Hair follicular keratinocyte (primary cell): Measurements from ENCODE around the gene SF3A1. TPM values are rescaled to one million over a fixed set of nuclear protein-coding genes. Genes with fewer than 3 reads are reported as not detected.

ENCODE experiments used
- total RNA-seq: library from RNA; depleted of rRNA; stranded (reverse); fragments of >200 nt; gene quantifications from 2 replicates; pipeline ENCODE4 v1.2.3, GENCODE V29; 2015

Gene SF3A1, protein sequence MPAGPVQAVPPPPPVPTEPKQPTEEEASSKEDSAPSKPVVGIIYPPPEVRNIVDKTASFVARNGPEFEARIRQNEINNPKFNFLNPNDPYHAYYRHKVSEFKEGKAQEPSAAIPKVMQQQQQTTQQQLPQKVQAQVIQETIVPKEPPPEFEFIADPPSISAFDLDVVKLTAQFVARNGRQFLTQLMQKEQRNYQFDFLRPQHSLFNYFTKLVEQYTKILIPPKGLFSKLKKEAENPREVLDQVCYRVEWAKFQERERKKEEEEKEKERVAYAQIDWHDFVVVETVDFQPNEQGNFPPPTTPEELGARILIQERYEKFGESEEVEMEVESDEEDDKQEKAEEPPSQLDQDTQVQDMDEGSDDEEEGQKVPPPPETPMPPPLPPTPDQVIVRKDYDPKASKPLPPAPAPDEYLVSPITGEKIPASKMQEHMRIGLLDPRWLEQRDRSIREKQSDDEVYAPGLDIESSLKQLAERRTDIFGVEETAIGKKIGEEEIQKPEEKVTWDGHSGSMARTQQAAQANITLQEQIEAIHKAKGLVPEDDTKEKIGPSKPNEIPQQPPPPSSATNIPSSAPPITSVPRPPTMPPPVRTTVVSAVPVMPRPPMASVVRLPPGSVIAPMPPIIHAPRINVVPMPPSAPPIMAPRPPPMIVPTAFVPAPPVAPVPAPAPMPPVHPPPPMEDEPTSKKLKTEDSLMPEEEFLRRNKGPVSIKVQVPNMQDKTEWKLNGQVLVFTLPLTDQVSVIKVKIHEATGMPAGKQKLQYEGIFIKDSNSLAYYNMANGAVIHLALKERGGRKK
- 17.6 and 28.1 TPM in 2 replicates for total RNA-seq

DNA sequence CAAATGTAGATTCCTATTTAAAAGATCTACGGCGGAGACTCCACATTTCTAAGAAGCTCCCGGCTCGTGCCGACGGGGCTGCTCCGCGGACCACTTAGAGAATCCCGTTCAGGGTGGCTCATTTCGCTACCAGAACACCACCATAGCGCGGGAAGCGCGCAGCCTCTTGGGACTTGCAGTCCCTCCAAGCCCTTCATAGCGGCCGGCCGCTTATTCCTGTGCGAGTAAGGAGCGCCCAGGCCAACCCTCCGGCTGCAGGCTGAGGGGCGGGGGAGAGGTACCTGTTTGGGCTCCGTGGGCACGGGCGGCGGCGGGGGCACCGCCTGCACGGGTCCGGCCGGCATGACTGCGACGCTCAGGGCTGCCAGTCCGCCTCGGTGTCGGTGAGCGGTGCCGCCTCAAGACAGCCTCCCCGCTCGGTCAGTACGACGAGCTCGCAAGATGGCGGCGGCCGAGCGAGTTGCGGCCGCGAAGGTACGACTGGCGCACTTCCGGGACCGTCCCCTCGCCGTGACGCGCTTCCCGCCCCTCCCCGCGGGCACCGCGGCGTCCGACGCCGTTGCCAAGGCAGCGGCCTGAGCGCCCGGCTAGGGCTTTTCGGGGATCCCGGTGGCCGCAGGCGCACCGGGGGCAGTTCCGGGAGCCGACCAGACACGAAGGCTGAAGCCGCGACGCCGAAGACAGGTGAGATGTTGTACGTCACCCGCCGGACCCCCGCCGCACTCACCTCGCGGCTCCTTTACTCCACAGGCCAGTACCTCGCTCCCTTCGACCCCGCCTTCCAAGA is at the start of gene SF3A1, which contains the start of gene CCDC157:
Gene SF3A1 (minus strand): TSS at position 446 of the 787 bp plus-strand sequence. CDS start 102 bp downstream, at position 344.
Gene CCDC157 (plus strand): TSS at position 559 of the 787 bp plus-strand sequence. CDS start 8,994 bp downstream, outside the sequence.

DNA sequence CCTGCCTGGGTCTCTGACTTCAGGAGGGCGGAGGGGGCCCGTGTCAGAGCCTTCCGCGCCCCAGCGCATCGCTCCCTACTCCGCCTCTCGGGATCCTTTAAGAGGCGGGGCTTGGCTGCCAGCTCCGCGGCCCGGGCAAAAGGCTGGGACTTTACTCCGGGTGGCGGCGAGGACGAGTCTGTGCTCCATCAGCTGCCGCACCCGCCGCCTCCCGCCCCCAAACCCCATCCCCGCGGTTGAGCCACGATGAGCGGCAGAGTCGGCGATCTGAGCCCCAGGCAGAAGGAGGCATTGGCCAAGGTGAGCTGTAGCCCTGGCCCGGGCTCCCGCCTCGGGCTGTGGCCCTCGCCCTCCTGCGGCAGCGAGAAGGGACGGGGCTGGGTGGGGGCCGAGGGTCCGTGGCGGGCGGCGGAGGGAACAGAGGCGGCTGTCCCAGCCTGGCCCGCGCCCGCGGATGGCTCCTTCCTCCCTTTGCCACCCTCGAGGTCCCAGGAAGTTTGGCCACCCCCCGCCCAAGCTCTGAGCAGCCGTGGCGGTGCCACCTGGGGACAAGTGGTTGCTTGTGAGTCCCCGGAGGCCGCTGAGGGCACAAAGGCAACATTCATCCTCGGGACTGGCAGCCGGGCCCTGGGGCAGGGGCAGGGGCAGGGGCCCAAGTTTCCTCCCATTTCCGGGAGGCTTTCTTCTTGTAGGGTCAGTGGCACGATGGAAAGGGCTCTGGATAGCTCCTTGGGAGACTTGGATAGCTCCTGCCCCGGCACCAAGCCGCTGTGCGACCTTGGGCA is 40.4 kb upstream of the SF3A1 start, which contains the start of gene SEC14L2:
Gene SEC14L2 (plus strand): TSS at position 148 of the 785 bp plus-strand sequence. CDS start 99 bp downstream, at position 247.

DNA sequence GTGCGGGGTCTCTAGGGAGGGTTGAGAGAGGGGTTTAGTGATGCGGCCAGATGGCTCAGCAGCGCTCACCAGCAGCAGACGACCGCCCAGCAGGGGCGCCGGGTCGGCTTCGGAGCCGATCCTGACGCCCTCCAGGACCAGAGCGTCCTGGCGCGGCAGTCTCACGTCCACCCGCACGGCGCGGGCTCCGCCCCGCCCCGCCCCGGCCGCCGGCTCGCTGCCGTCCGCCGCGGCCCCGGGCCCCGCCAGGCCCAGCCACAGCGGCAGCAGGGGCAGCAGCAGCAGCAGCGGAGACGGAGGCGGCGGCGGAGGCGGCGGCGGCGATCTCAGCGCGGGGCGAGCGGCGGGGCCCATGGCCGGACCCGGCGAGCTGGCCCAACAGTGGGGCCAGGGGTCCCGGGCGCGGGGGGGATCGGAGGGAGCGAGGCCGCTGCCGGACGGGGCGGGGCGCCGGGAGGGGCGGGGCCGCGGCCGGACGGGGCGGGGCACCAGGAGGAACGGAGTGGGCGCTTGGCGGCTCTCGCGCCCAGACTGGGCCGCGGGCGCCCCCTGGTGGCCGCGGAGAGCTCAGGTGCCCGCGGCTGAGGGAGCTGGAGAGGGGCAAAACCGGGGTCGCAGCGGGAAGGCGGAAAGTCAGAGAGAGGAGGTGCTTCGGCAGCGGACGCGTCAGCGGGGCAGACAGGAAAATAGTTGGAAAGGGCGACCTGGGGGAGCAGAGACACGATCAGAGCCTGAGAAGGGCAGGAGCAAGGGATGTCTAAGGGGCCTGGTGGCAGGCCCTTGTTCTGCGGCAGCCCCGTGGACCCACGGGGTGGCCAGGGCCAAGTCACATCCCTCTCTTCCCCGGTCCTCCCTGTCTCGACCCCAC is 30.5 kb upstream of the SF3A1 start, which contains the start of gene RNF215:
Gene RNF215 (minus strand): TSS at position 452 of the 868 bp plus-strand sequence. CDS start 98 bp downstream, at position 354.

DNA sequence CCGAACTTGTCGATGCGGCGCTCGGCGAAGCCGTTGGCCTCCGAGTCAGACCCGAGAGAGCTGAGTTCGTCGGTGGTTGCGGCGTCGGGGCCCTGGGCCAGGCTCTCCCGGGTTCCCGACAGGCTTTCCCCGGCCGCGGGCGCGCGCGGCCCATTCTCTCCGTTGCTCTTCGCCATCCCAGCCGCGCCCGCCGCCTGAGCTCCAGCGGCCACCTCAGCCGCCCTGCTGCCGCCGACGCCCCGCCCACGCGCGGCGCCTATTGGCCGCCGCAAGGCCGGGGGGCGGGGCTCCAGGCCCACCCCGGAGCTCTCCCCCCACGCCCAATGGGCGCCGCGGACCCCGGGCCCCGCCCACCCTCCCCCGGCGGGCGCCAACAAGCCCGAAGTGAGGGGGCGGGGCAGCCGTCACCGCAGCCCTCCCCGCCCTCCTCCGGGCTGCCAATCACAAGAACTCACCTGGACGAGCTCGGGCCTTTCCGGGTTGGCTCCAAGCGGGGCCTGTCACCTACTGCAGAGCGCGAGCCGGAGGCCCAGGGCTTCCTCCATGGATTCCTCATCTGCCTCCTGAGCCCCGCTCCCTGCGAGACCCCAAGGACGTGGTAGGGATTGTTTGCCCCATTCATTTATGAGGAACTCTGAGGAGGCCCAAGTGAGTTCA is 29.9 kb downstream of the SF3A1 start, which contains the start of gene TBC1D10A:
Gene TBC1D10A (minus strand): TSS at position 236 of the 657 bp plus-strand sequence. CDS start 60 bp downstream, at position 176.

DNA sequence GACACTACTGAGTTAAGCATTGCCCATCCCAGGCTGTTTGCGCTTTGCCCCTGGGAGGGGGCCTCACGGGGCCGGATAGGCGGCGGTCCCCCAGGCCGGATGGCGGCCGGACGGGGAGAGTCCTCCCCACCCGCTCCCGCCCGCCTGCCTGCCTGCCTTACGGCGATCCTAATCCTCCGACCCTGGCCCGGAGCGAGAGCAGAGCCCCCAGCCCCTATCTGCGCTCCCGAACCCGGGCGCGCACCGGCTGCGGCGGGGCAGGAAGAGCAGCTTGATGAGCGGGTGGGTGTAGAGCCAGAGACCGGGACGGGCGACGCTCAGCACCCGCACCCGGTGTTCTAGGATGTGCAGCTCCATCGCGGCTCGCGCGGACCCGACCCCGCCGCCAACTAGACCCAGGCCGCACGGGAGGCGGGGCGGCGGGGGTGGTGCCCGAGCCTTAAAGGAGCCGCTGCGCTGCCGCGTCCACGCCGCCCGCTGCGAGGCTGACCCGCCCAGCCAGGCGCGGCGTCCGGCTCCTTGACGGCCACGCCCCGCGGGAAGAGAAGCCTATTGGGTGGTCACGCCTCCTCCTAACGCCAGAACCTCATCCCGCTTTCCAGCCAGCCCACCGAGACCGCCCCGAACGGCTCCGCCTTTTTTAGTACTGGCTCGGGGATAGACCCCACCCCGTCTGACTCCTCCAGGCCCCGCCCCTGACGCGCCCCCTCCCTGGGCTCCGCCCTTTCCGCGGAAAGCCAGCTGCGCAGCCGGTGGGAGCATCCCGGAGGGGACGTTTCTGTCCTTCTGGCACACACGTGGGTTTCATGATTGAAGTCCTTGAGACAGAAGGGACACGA is 67.3 kb downstream of the SF3A1 start, which contains the start of gene CASTOR1:
Gene CASTOR1 (minus strand): TSS at position 365 of the 839 bp plus-strand sequence. CDS start 8 bp downstream, at position 357.

Other genes starting within 250 kb of the SF3A1 start
- gene LIF, start 110.1 kb downstream of the SF3A1 start, total RNA-seq, result 0.99 and 2.3 TPM in 2 replicates
- gene OSM, start 90.0 kb downstream of the SF3A1 start, total RNA-seq, result not detected in 2 replicates
- gene CASTOR1, start 67.4 kb downstream of the SF3A1 start, total RNA-seq, result 4.0 and 5.8 TPM in 2 replicates
- 20.2 and 25.8 TPM in 2 replicates for gene TBC1D10A, start 30.0 kb downstream of the SF3A1 start, total RNA-seq
- gene CCDC157, start 113 bp upstream of the SF3A1 start, total RNA-seq, result 0.47 and 2.5 TPM in 2 replicates
- gene RNF215, start 30.5 kb upstream of the SF3A1 start, total RNA-seq, result 8.8 and 12.7 TPM in 2 replicates
- gene SEC14L2, start 40.1 kb upstream of the SF3A1 start, total RNA-seq, result 76.5 and 108 TPM in 2 replicates
- 20.7 and 61.8 TPM in 2 replicates for gene MTFP1, start 68.9 kb upstream of the SF3A1 start, total RNA-seq
- gene SEC14L3, start 115.1 kb upstream of the SF3A1 start, total RNA-seq, result not detected in 2 replicates
- gene SEC14L4, start 148.8 kb upstream of the SF3A1 start, total RNA-seq, result not detected in 2 replicates
- not detected in 2 replicates for gene SEC14L6, start 189.8 kb upstream of the SF3A1 start, total RNA-seq
- gene GAL3ST1, start 217.8 kb upstream of the SF3A1 start, total RNA-seq, result not detected in 2 replicates
- gene PES1, start 235.0 kb upstream of the SF3A1 start, total RNA-seq, result 61.7 and 89.4 TPM in 2 replicates